SKM-1 treated with dmso at 0.1 percent for 144 hours (cell line): ENCODE results near the gene C1orf146.
"Not testable (repeated sequence)": the region's sequence is repeated elsewhere in the genome, so short reads cannot be mapped to it uniquely, and the experiment has no call there.

Experiments
- DNase-seq: peaks from one replicate; lab custom pipeline; 2025; ENCODE audit not compliant: unreplicated experiment; lab: John Stamatoyannopoulos, UW

Gene C1orf146

DNA sequence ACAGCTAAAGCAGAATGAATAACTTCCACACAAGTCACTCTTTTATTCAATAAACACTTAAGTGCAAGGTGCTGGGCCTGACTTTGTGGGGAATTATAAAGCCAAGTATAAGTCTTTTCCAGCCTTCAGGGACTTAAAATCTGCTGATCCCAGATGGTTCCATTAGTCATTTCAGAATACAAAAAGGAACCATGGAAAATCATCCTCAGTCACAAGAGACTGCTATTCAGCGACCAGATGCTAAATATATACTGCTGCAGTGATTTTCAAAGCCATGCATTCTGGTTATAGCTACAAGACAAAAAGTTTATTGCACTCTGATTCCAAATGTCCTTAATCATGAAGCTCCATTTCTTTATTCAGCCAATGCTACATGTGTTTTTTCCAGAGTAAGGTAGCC, 55.3 kb downstream of the C1orf146 start:
- DNase-seq = no peak

DNA sequence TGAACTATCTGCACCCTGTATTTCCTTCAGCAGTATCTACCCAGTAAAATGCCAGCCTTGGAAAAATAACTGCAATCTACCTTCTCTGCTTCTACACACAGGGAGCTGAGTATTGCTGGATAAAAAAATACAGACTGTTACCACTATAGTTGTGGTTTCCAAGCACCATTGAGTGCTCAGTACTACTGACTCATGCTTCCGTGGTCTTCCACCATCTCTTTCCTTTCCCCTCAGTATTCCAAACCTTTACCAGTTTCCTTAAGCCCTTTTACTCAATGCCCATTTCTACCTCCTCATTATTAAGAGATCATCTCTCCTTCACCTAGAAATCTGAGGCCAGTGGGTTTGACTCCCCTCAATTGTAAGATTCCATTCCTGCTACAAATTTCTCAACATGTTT, 57.2 kb downstream of the C1orf146 start:
- no peak for DNase-seq

DNA sequence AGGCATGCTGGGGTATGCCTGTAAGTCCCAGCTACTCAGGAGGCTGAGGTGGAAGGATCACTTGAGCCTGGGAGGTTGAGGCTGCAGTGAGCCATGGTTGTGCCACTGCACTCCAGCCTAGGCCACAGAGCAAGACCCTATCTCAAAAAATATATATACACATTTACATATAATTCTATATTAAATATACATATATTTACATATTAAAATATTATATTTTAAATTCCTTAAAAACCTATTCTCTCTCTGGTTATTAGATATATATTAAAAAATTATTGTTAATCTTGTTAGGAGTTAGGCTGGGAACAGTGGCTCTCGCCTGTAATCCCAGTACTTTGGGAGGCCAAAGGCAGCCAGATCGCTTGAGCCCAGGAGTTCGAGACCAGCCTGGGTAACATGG, 58.4 kb downstream of the C1orf146 start:
- DNase-seq = no peak

DNA sequence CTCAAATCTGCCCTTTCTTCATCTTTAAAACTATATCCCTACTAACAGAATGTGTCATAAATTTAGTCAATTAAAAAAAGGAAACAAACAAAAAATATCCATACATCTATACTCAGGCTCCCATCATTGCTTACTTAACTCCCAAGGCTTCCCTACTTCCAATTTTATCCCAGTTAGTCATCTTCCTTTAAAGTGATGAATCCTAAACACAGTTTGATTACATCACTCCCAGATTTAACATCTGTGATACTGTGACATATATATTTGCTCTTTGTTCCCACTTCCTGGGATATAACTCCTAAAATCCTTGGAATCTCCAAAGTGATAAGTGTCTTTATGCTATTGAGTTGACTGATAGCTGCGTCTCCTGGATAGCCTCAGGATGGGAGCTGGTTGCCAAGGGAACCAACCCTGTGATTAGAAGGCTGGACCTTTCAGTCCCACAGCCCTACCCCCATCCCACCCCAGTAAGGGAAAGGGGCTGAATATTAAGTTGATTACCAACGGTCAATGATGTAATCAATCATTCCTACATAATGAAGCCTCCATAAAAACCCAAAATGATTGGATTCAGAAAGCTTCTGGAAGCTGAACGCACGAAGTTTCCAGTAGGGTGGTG, 59.5 kb downstream of the C1orf146 start:
- no peak for DNase-seq

DNA sequence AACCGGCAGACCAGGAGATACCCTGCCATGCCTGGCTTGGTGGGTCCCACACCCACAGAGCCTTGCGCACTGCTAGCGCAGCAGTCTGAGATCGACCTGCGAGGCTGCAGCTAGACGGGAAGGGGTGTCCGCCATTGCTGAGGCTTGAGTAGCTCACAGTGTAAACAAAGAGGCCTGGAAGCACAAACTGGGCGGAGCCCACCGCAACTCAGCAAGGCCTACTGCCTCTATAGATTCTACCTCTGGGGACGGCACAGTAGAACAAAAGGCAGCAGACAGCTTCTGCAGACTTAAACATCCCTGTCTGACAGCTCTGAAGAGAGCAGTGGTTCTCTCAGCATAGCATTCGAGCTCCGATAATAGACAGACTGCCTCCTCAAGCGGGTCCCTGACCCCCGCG, 62.1 kb downstream of the C1orf146 start:
- DNase-seq = not testable (repeated sequence)

DNA sequence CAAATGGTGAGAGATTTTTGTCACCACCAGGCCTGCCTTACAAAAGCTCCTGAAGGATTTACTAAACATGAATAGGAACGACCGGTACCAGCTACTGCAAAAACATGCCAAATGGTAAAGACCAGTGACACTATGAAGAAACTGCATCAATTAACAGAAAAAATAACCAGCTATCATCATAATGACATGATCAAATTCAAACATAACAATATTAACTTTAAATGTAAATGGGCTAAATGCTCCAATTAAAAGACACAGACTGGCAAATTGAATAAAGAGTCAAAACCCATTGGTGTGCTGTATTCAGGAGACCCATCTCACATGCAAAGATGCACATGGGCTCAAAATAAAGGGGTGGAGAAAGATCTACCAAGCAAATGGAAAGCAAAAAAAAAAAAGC, 63.7 kb downstream of the C1orf146 start:
- not testable (repeated sequence) for DNase-seq

DNA sequence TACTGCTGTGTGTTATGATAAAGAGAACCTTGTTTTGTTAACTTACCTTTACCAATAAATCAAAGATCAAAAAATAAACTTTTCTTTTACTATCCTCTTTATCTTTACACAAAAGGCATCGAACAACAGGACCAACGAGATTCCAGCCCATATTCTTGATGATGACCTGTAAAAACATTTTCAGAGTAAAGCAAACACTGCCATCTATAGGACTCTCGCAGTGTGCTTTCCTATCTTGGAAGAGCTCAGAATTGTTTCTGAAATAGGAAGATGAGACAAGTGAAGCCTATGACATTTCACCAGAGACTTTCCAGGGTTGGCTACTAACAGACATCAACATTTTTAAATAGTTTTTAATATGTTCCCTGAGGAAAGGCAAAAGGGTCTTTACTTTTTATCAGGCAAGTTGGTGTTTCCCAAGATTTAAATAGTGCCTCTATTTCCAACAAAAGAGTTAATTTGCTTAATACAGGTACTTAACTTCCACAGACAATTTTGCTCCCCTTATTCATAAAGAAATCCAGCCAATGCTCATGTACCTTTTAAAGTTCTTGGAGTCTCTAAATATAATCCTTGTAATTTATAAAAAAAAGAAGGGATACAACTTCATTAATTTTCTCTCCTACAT, 73.8 kb downstream of the C1orf146 start:
- peak; percentile 57 for DNase-seq
